LHCN-M2 (cell line): ENCODE results near the gene CABP5. TPM values are rescaled to one million over a fixed set of nuclear protein-coding genes. Genes with fewer than 3 reads are reported as not detected.
A peak's percentile ranks its signal among the peaks of the same experiment; 100 is the strongest.

Experiments used
- DNase-seq: peaks from one replicate; pipeline ENCODE4 v3.0.0-alpha.2; 2012; ENCODE audit warnings: low read depth
- total RNA-seq: library from RNA; depleted of rRNA; stranded (reverse); fragments of >200 nt; gene quantifications from 2 replicates; pipeline ENCODE4 v1.2.3, GENCODE V29; 2014; rRNA removed

The CABP5 gene
- total RNA-seq, 1 experiment from 2014 or later: not detected

GRCh38 chr19:48033604-48034003, 10.3 kb downstream of the CABP5 start:
- no peak for DNase-seq

- DNase-seq: no peak
Observed at GRCh38 chr19:48030073-48030472, 13.8 kb downstream of the CABP5 start.

- DNase-seq: no peak
Observed at GRCh38 chr19:48029431-48029830, 14.4 kb downstream of the CABP5 start.

- DNase-seq: no peak
Observed at GRCh38 chr19:48025480-48025879, 18.4 kb downstream of the CABP5 start.

- no peak for DNase-seq
Observed at GRCh38 chr19:48023518-48023917, 20.4 kb downstream of the CABP5 start.

- DNase-seq: no peak
Observed at GRCh38 chr19:48023011-48023410, 20.9 kb downstream of the CABP5 start.

- DNase-seq: no peak
Observed at GRCh38 chr19:48020686-48021085, 23.2 kb downstream of the CABP5 start.

GRCh38 chr19:48010932-48011758, 32.7 kb downstream of the CABP5 start:
- DNase-seq: no peak

- DNase-seq: peak; percentile 5
Observed at GRCh38 chr19:48006762-48007161, 37.1 kb downstream of the CABP5 start.

- DNase-seq: no peak
Observed at GRCh38 chr19:48004236-48004635, 39.6 kb downstream of the CABP5 start.

GRCh38 chr19:48000846-48001245, 43.0 kb downstream of the CABP5 start:
- DNase-seq: no peak

GRCh38 chr19:47998800-47999199, 45.1 kb downstream of the CABP5 start:
- DNase-seq: no peak

GRCh38 chr19:47996230-47996727, 47.6 kb downstream of the CABP5 start:
- DNase-seq: no peak

GRCh38 chr19:47994209-47994802, 49.6 kb downstream of the CABP5 start, which contains the start of gene ELSPBP1:
Gene ELSPBP1, plus strand, starts transcription at chr19:47994632. Its CDS starts 14,036 bp downstream, at chr19:48008668.
- no peak for DNase-seq

- DNase-seq: no peak
Observed at GRCh38 chr19:47992070-47992469, 51.8 kb downstream of the CABP5 start, which contains the start of gene BSPH1. Gene BSPH1, minus strand, starts transcription at chr19:47992170. Its CDS starts 89 bp downstream, at chr19:47992081.

GRCh38 chr19:47991191-47991808, 52.6 kb downstream of the CABP5 start:
- DNase-seq: no peak

Other genes starting within 250 kb of the CABP5 start
- not detected in 2 replicates for gene TPRX1, start 239.5 kb downstream of the CABP5 start, total RNA-seq
- not detected in 2 replicates for gene CRX, start 222.1 kb downstream of the CABP5 start, total RNA-seq
- not detected in 2 replicates for gene TPRX2, start 184.8 kb downstream of the CABP5 start, total RNA-seq
- not detected in 2 replicates for gene SULT2A1, start 157.8 kb downstream of the CABP5 start, total RNA-seq
- not detected in 2 replicates for gene BSPH1, start 51.9 kb downstream of the CABP5 start, total RNA-seq
- not detected in 2 replicates for gene ELSPBP1, start 49.4 kb downstream of the CABP5 start, total RNA-seq
- gene PLA2G4C, start 66.7 kb upstream of the CABP5 start, total RNA-seq: 4.0 and 5.5 TPM in 2 replicates
- 49.8 and 54.9 TPM in 2 replicates for gene LIG1, start 126.3 kb upstream of the CABP5 start, total RNA-seq
- 1.3 and 2.9 TPM in 2 replicates for gene ZSWIM9, start 126.6 kb upstream of the CABP5 start, total RNA-seq
- 12.3 and 26.1 TPM in 2 replicates for gene CARD8, start 211.8 kb upstream of the CABP5 start, total RNA-seq
- 0.13 TPM in 1 of 2 replicates, not detected in the other for gene ZNF114, start 226.0 kb upstream of the CABP5 start, total RNA-seq